Lower lobe of right lung (tissue), 2 donors: Measurements from ENCODE around the gene NOXO1. TPM values are rescaled to one million over a fixed set of nuclear protein-coding genes. Genes with fewer than 3 reads are reported as not detected.

Experiments used
- ATAC-seq, 2 donors: fragments of 200-7000 bp; cut with Tn5 transposase; one replicate each; pipeline ENCODE4 v1.9.1; 2020 to 2022; ENCODE audit warnings: mild to moderate bottlenecking in 2 of 2, moderate library complexity in 2 of 2
- DNase-seq: peaks from one replicate; pipeline ENCODE4 v3.0.0-alpha.2; 2020
- H3K27ac ChIP-seq: fragments of 200-600 bp; one replicate; pipeline ENCODE4 v1.8.0; 2022
- H3K27me3 ChIP-seq: fragments of 200-600 bp; one replicate; pipeline ENCODE4 v1.8.0; 2022; ENCODE audit warnings: low read depth
- H3K36me3 ChIP-seq: fragments of 200-600 bp; one replicate; pipeline ENCODE4 v1.8.0; 2022; ENCODE audit warnings: mild to moderate bottlenecking
- H3K4me1 ChIP-seq: fragments of 200-600 bp; one replicate; pipeline ENCODE4 v1.8.0; 2022
- H3K4me3 ChIP-seq: fragments of 200-600 bp; one replicate; pipeline ENCODE4 v1.8.0; 2022; ENCODE audit warnings: mild to moderate bottlenecking
- H3K9me3 ChIP-seq: fragments of 200-600 bp; one replicate; pipeline ENCODE4 v1.8.0; 2022
- CTCF ChIP-seq: fragments of 200-600 bp; IDR thresholded peaks from one replicate; pipeline ENCODE4 v1.8.0; 2022; ENCODE audit warnings: antibody characterized with exemption, mild to moderate bottlenecking
- intact Hi-C: fragments of 100-400 bp; cut with DNase I; formaldehyde crosslinking; loops from one replicate; pipeline ENCODE4 v1.11.0; 2022
- total RNA-seq: library from RNA; stranded (reverse); fragmentation: NEBNext Ultra II Directional; extraction: Animal tissue kit (Norgen Biotek cat#: 25700); gene quantifications from one replicate; pipeline ENCODE4 v1.2.1, GENCODE V29; 2021
- donor health status: DM: no; HTN: yes; CAD: no; lungs with severe emphysema.

The NOXO1 gene
- total RNA-seq, 1 donor from 2014 or later: 1.7 TPM

GRCh38 chr16:2027024-2028010 lies 46.0 kb upstream of the NOXO1 start:
- intact Hi-C loops: loop anchor here (10.0 kb wide), 1 partner anchor 117 kb away; the partner anchor contains the start of gene RAB26
- peaks cover 80% of the 10 kb centered on the region for H3K4me1 ChIP-seq

GRCh38 chr16:2026461-2027023 lies 45.3 kb upstream of the NOXO1 start, which contains the start of gene NHERF2:
NHERF2 (plus strand) TSS chr16:2026902; CDS start chr16:2027006, 104 bp downstream.
- Histone ChIP-seq H3K4me3 (peak within 1 kb of the TSS; percentile 84), H3K27me3 (peaks cover 11% of the 10 kb centered on the region), H3K36me3 (peaks cover 16% of the 10 kb centered on the region), H3K9me3 (no peaks in the 10 kb centered on the region), H3K4me1 (peaks cover 74% of the 10 kb centered on the region), H3K27ac (peak within 1 kb of the TSS; percentile 92)
- intact Hi-C loops: loop anchor here (10.0 kb wide), 1 partner anchor 118 kb away; the partner anchor contains the start of gene RAB26
- DNase-seq (no peak), ATAC-seq (peak; percentile 2 to 30)
- no peak for TF ChIP-seq CTCF

More at GRCh38 chr16:2027024-2028010, 46.0 kb upstream of the NOXO1 start:
- ATAC-seq: no peak
- Histone ChIP-seq H3K4me3 (peak overlapping the region; percentile 84), H3K27me3 (peaks cover 7% of the 10 kb centered on the region), H3K9me3 (no peaks in the 10 kb centered on the region), H3K36me3 (peaks cover 16% of the 10 kb centered on the region), H3K27ac (peak overlapping the region; percentile 92)
- DNase-seq: no peak
- no peak for TF ChIP-seq CTCF

DNA sequence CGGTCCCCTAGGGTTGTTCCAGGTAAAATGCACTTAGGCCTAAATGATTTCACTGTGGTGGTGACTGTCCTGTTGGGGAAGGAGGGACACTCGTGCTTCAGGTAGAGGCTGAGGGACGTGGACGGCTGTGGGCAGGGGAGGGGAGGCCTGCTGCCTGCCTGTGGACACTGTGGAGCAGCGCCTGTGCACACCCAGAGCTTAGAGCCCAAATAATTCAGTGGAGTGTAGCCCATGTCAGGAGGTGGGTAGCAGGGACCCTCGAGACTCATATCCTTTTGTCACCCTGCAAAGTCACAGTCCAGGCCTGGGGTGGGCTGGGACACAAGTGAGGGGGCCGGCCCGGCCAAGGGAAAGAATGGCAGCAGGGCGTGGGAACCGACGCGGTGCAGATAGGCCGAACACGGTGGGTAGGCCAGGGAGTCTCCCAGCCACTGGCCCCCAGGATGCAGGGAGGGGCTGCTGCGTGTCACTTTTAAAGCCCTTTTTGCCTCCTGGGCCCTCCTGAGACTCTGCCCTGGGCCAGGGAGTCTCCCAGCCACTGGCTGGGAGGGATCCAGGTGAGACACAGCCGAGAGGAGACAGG lies 44.7 kb upstream of the NOXO1 start:
- intact Hi-C loops: loop anchor here (10.0 kb wide), 1 partner anchor 119 kb away; the partner anchor contains the start of gene RAB26
- Histone ChIP-seq H3K36me3 (peaks cover 14% of the 10 kb centered on the region), H3K4me3 (peak overlapping the region; percentile 84), H3K9me3 (no peaks in the 10 kb centered on the region), H3K27ac (peak overlapping the region; percentile 78), H3K4me1 (peaks cover 74% of the 10 kb centered on the region), H3K27me3 (peaks cover 16% of the 10 kb centered on the region)
- no peak for ATAC-seq
- no peak for TF ChIP-seq CTCF
- DNase-seq: no peak

DNA sequence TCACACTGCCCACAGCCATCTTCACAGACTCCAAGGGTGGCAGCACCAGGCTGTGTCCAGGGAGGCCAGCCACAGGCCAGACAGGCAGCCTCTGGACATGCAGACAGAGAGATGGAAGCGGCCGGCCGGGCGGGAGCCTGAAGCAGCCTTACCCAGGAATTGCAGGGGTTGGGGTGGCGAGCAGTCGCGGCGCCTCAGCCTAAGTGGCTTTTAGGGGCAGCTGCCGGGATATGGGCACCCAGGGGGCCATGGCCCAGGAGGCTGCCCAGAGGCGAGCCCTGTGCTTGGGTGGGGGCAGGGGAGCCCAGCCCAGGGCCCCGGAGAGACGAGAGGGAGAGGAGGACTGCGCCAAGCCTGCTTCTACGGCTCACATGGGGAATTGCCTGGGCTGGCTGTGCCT lies 44.0 kb upstream of the NOXO1 start:
- Histone ChIP-seq H3K36me3 (peaks cover 7% of the 10 kb centered on the region), H3K9me3 (no peaks in the 10 kb centered on the region), H3K4me3 (no peak overlapping the region), H3K27me3 (peaks cover 24% of the 10 kb centered on the region), H3K27ac (peak overlapping the region; percentile 85), H3K4me1 (peaks cover 72% of the 10 kb centered on the region)
- ATAC-seq (no peak), DNase-seq (no peak)
- intact Hi-C loops: loop anchor here (10.0 kb wide), 1 partner anchor 120 kb away; the partner anchor contains the start of gene RAB26
- TF ChIP-seq CTCF: no peak

DNA sequence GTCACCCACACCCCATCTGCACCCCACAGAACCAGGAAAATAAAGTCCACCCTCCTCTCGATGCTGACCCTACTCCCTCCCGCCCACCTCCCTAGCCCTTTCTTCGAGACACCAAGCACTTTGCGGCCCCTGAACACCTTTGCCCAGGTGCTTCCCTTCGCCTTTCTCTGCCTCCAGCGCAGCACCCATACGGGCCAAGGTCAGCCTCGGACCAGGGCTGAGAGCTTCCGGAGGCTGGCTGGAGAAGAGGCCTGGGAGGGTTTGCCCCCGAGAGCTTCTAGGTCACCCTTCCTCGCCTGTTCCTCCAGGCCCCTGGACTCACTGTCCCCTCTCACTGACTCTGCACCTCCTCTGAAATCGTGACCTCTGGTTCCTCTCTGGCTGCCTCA lies 42.8 kb upstream of the NOXO1 start:
- Histone ChIP-seq H3K4me1 (peaks cover 67% of the 10 kb centered on the region), H3K27ac (peak overlapping the region; percentile 85), H3K27me3 (peaks cover 36% of the 10 kb centered on the region), H3K4me3 (peak overlapping the region; percentile 53), H3K9me3 (no peaks in the 10 kb centered on the region), H3K36me3 (no peaks in the 10 kb centered on the region)
- intact Hi-C loops: loop anchor here (10.0 kb wide), 1 partner anchor 121 kb away; the partner anchor contains the start of gene RAB26
- DNase-seq (no peak), ATAC-seq (no peak)
- TF ChIP-seq CTCF: no peak
